ENCODE results near the gene XPO6.
"Not testable (repeated sequence)": the region's sequence is repeated elsewhere in the genome, so short reads cannot be mapped to it uniquely, and the experiment has no call there.

Gene XPO6

GRCh38 chr16:28231763-28232162, 20.0 kb upstream of the XPO6 start:
- TF ChIP-seq CTCF (IDR thresholded peaks at IDR 0.05; ENCODE audit: borderline replicate concordance, control extremely low read depth, extremely low read depth, insufficient read depth, missing control alignments), result no peak
- in situ Hi-C loops (cut with MboI; ENCODE audit: low sequenced_read_pairs, unreplicated experiment), result loop anchor here (25.0 kb wide), 1 partner anchor 269 kb away; no protein-coding TSS in a partner anchor
- no peak for DNase-seq (ENCODE audit: low spot score)

- in situ Hi-C loops (cut with MboI; ENCODE audit: low sequenced_read_pairs, unreplicated experiment), result not testable (repeated sequence)
Observed at GRCh38 chr16:28223909-28224308, 12.1 kb upstream of the XPO6 start.

GRCh38 chr16:28219777-28220176, 8.0 kb upstream of the XPO6 start:
- in situ Hi-C loops (cut with MboI; ENCODE audit: low sequenced_read_pairs, unreplicated experiment), result not testable (repeated sequence)

More at GRCh38 chr16:28223909-28224308, 12.1 kb upstream of the XPO6 start:
- not testable (repeated sequence) for DNase-seq (ENCODE audit: low spot score)

GRCh38 chr16:28219282-28219681, 7.5 kb upstream of the XPO6 start:
- TF ChIP-seq CTCF (IDR thresholded peaks at IDR 0.05; ENCODE audit: borderline replicate concordance, control extremely low read depth, extremely low read depth, insufficient read depth, missing control alignments), result no peak
- DNase-seq (ENCODE audit: low spot score), result no peak
- in situ Hi-C loops (cut with MboI; ENCODE audit: low sequenced_read_pairs, unreplicated experiment), result no loop called here

More at GRCh38 chr16:28219777-28220176, 8.0 kb upstream of the XPO6 start:
- not testable (repeated sequence) for DNase-seq (ENCODE audit: low spot score)

GRCh38 chr16:28218109-28218508, 6.3 kb upstream of the XPO6 start:
- in situ Hi-C loops (cut with MboI; ENCODE audit: low sequenced_read_pairs, unreplicated experiment), result no loop called here
- TF ChIP-seq CTCF (IDR thresholded peaks at IDR 0.05; ENCODE audit: borderline replicate concordance, control extremely low read depth, extremely low read depth, insufficient read depth, missing control alignments), result peak; percentile 48
- DNase-seq (ENCODE audit: low spot score), result peak; percentile 67

GRCh38 chr16:28217326-28217725, 5.6 kb upstream of the XPO6 start:
- no peak for DNase-seq (ENCODE audit: low spot score)
- in situ Hi-C loops (cut with MboI; ENCODE audit: low sequenced_read_pairs, unreplicated experiment), result no loop called here
- TF ChIP-seq CTCF (IDR thresholded peaks at IDR 0.05; ENCODE audit: borderline replicate concordance, control extremely low read depth, extremely low read depth, insufficient read depth, missing control alignments), result no peak

GRCh38 chr16:28213396-28213795, 1.6 kb upstream of the XPO6 start:
- TF ChIP-seq CTCF (IDR thresholded peaks at IDR 0.05; ENCODE audit: borderline replicate concordance, control extremely low read depth, extremely low read depth, insufficient read depth, missing control alignments), result no peak
- in situ Hi-C loops (cut with MboI; ENCODE audit: low sequenced_read_pairs, unreplicated experiment), result no loop called here
- no peak for DNase-seq (ENCODE audit: low spot score)

- no peak for TF ChIP-seq CTCF (IDR thresholded peaks at IDR 0.05; ENCODE audit: borderline replicate concordance, control extremely low read depth, extremely low read depth, insufficient read depth, missing control alignments)
- in situ Hi-C loops (cut with MboI; ENCODE audit: low sequenced_read_pairs, unreplicated experiment), result no loop called here
- DNase-seq (ENCODE audit: low spot score), result no peak
Observed at GRCh38 chr16:28212532-28212873, 738 bp upstream of the XPO6 start.

Data from GM13976 (cell line).